ENCODE results near the gene ARPC1A. TPM values are rescaled to one million over a fixed set of nuclear protein-coding genes. Genes with fewer than 3 reads are reported as not detected.

ARPC1A gene
- total RNA-seq, 1 donor from 2014 or later = 143 TPM

DNA sequence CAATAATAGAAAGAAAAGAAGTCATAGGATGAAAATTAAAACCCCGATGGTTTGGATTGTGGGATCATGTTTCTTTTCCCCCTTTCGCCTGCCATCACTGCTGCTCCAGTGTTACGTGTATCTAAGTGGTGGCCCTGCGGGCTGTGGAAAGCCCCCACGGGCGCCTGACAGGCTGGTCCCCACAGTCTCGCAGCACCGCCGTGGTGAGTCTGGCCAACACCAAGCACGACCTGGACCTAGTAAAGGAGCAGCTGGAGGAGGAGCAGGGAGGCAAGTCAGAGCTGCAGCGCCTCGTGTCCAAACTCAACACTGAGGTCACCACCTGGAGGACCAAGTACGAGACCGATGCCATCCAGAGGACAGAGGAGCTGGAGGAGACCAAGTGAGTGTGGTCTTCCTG is 33.6 kb upstream of the ARPC1A start:
- H3K9ac ChIP-seq = no peak overlapping the region
- Mint-ChIP-seq H3K9me3 (no peaks in the 10 kb centered on the region), H3K4me1 (no peaks in the 10 kb centered on the region), H3K27me3 (ENCODE audit: insufficient read depth, low read depth) (no peaks in the 10 kb centered on the region), H3K27ac (no peak overlapping the region), H3K4me3 (no peak overlapping the region), H3K36me3 (no peaks in the 10 kb centered on the region)
- no peaks in the 10 kb centered on the region for H4K20me1 ChIP-seq (ENCODE audit: low read depth)
- DNase-seq (ENCODE audit: low spot score) = no peak
- H3K4me3 ChIP-seq = no peak overlapping the region
- H3K27me3 ChIP-seq = no peaks in the 10 kb centered on the region
- no peaks in the 10 kb centered on the region for H3K4me1 ChIP-seq
- H3K9me3 ChIP-seq (ENCODE audit: low read depth) = no peaks in the 10 kb centered on the region
- H3F3A ChIP-seq (ENCODE audit: low read depth) = no peaks in the 10 kb centered on the region
- no peak overlapping the region for H2AFZ ChIP-seq (replicated peaks)
- no peaks in the 10 kb centered on the region for H3K79me2 ChIP-seq (ENCODE audit: low read depth)
- no peak overlapping the region for H3K4me2 ChIP-seq
- TF ChIP-seq EZH2phosphoT487 (IDR thresholded peaks at IDR 0.05) = no peak
- TF ChIP-seq, protein P1, sequence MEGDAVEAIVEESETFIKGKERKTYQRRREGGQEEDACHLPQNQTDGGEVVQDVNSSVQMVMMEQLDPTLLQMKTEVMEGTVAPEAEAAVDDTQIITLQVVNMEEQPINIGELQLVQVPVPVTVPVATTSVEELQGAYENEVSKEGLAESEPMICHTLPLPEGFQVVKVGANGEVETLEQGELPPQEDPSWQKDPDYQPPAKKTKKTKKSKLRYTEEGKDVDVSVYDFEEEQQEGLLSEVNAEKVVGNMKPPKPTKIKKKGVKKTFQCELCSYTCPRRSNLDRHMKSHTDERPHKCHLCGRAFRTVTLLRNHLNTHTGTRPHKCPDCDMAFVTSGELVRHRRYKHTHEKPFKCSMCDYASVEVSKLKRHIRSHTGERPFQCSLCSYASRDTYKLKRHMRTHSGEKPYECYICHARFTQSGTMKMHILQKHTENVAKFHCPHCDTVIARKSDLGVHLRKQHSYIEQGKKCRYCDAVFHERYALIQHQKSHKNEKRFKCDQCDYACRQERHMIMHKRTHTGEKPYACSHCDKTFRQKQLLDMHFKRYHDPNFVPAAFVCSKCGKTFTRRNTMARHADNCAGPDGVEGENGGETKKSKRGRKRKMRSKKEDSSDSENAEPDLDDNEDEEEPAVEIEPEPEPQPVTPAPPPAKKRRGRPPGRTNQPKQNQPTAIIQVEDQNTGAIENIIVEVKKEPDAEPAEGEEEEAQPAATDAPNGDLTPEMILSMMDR (IDR thresholded peaks at IDR 0.05) = no peak
- no peak for TF ChIP-seq EZH2 (IDR thresholded peaks at IDR 0.05)
- no peaks in the 10 kb centered on the region for H3K36me3 ChIP-seq
- H3K27ac ChIP-seq = no peak overlapping the region

DNA sequence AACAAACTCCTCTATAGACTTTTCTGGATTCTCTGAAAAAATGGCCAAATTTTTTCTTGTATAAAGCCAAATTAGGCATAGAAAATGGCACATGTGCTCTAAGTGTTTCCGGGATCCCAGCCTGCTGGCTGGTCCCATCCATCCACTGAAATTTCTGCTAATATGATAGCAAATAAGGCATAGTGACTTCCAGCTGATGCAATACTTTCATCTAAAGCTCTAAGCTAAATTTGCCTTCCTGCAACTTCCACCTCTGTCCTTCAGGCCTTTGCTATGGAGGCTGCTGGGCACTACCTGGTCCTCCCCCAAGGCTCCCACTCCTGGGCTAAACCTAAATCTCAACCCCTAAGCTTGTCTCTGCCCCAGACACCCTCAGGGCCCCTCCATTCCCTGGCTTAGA is 32.5 kb upstream of the ARPC1A start:
- no peak for DNase-seq (ENCODE audit: low spot score)
- Mint-ChIP-seq H3K4me1 (no peaks in the 10 kb centered on the region), H3K4me3 (no peak overlapping the region), H3K27ac (no peak overlapping the region), H3K9me3 (no peaks in the 10 kb centered on the region), H3K36me3 (no peaks in the 10 kb centered on the region), H3K27me3 (ENCODE audit: insufficient read depth, low read depth) (no peaks in the 10 kb centered on the region)
- H2AFZ ChIP-seq (replicated peaks) = no peak overlapping the region
- H3K36me3 ChIP-seq = no peaks in the 10 kb centered on the region
- H3K9ac ChIP-seq = no peak overlapping the region
- H3K4me3 ChIP-seq = no peak overlapping the region
- H3K4me1 ChIP-seq = no peaks in the 10 kb centered on the region
- H3F3A ChIP-seq (ENCODE audit: low read depth) = no peaks in the 10 kb centered on the region
- no peak overlapping the region for H3K4me2 ChIP-seq
- H3K27ac ChIP-seq = no peak overlapping the region
- no peaks in the 10 kb centered on the region for H3K9me3 ChIP-seq (ENCODE audit: low read depth)
- H3K27me3 ChIP-seq = no peaks in the 10 kb centered on the region
- TF ChIP-seq, protein P1 (IDR thresholded peaks at IDR 0.05) = no peak
- TF ChIP-seq EZH2phosphoT487 (IDR thresholded peaks at IDR 0.05) (no peak), EZH2 (IDR thresholded peaks at IDR 0.05) (no peak)
- H4K20me1 ChIP-seq (ENCODE audit: low read depth) = no peaks in the 10 kb centered on the region
- no peaks in the 10 kb centered on the region for H3K79me2 ChIP-seq (ENCODE audit: low read depth)

DNA sequence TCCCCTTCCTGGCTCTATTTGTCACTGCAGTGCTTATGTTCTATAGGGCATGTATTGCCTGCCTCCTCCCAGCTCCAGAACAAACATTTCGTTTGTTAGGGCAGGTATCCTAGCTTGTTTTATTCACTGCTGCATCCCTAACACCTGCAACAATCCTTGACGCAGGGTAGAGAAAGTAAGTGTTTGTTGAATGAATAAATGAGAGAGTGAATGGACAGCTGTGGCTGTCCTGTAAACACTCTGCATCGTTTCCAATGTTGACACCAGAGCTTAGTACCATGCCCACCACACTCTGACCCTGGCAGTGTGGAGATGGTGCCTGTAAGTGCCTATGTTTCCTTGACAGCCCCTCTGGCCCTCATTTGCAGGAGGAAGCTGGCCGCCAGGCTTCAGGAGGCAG is 32.0 kb upstream of the ARPC1A start:
- Histone ChIP-seq H4K20me1 (ENCODE audit: low read depth) (no peaks in the 10 kb centered on the region), H3K4me2 (no peak overlapping the region), H3K4me3 (no peak overlapping the region), H3K9me3 (ENCODE audit: low read depth) (no peaks in the 10 kb centered on the region), H3F3A (ENCODE audit: low read depth) (no peaks in the 10 kb centered on the region), H2AFZ (replicated peaks) (no peak overlapping the region), H3K36me3 (no peaks in the 10 kb centered on the region), H3K27me3 (no peaks in the 10 kb centered on the region), H3K9ac (no peak overlapping the region), H3K4me1 (no peaks in the 10 kb centered on the region), H3K79me2 (ENCODE audit: low read depth) (no peaks in the 10 kb centered on the region), H3K27ac (no peak overlapping the region)
- no peaks in the 10 kb centered on the region for H3K4me1 Mint-ChIP-seq
- DNase-seq (ENCODE audit: low spot score) = no peak
- H3K9me3 Mint-ChIP-seq = no peaks in the 10 kb centered on the region
- no peaks in the 10 kb centered on the region for H3K36me3 Mint-ChIP-seq
- H3K4me3 Mint-ChIP-seq = no peak overlapping the region
- no peak for TF ChIP-seq EZH2 (IDR thresholded peaks at IDR 0.05)
- TF ChIP-seq, protein P1 (IDR thresholded peaks at IDR 0.05) = no peak
- TF ChIP-seq EZH2phosphoT487 (IDR thresholded peaks at IDR 0.05) = no peak
- no peaks in the 10 kb centered on the region for H3K27me3 Mint-ChIP-seq (ENCODE audit: insufficient read depth, low read depth)
- H3K27ac Mint-ChIP-seq = no peak overlapping the region
